ENCODE data around the gene FGA.

FGA gene

GRCh38 chr4:154618708-154619315 is 28.3 kb upstream of the FGA start:
- H3K36me3 ChIP-seq = no peaks in the 10 kb centered on the region
- peak; percentile 76 for DNase-seq
- peaks cover 8% of the 10 kb centered on the region for H3K27me3 ChIP-seq (ENCODE audit: insufficient read depth, low read depth, severe bottlenecking)
- no peak overlapping the region for H3K4me3 ChIP-seq (ENCODE audit: low read depth, low read length)
- TF ChIP-seq CTCF (IDR thresholded peaks at IDR 0.05; ENCODE audit: low read depth, low read length) = peak; percentile 79
- no peaks in the 10 kb centered on the region for H3K9me3 ChIP-seq (ENCODE audit: severe bottlenecking)
- H3K27ac ChIP-seq = no peak overlapping the region

- Histone ChIP-seq H3K27ac (no peak overlapping the region), H3K9me3 (ENCODE audit: severe bottlenecking) (no peaks in the 10 kb centered on the region), H3K36me3 (no peaks in the 10 kb centered on the region), H3K4me3 (ENCODE audit: low read depth, low read length) (no peak overlapping the region), H3K27me3 (ENCODE audit: insufficient read depth, low read depth, severe bottlenecking) (peaks cover 8% of the 10 kb centered on the region)
- no peak for TF ChIP-seq CTCF (IDR thresholded peaks at IDR 0.05; ENCODE audit: low read depth, low read length)
- DNase-seq = no peak
These were observed 27.3 kb upstream of the FGA start for GRCh38 chr4:154617820-154618317.

- no peak for TF ChIP-seq CTCF (IDR thresholded peaks at IDR 0.05; ENCODE audit: low read depth, low read length)
These were observed 26.2 kb upstream of the FGA start for GRCh38 chr4:154616731-154617130.

GRCh38 chr4:154616287-154616686 is 25.7 kb upstream of the FGA start:
- Histone ChIP-seq H3K27ac (no peak overlapping the region), H3K9me3 (ENCODE audit: severe bottlenecking) (no peaks in the 10 kb centered on the region), H3K4me3 (ENCODE audit: low read depth, low read length) (no peak overlapping the region), H3K36me3 (no peaks in the 10 kb centered on the region), H3K27me3 (ENCODE audit: insufficient read depth, low read depth, severe bottlenecking) (peaks cover 8% of the 10 kb centered on the region)
- TF ChIP-seq CTCF (IDR thresholded peaks at IDR 0.05; ENCODE audit: low read depth, low read length) = no peak
- no peak for DNase-seq

More at GRCh38 chr4:154616731-154617130, 26.2 kb upstream of the FGA start:
- Histone ChIP-seq H3K36me3 (no peaks in the 10 kb centered on the region), H3K27ac (no peak overlapping the region), H3K9me3 (ENCODE audit: severe bottlenecking) (no peaks in the 10 kb centered on the region), H3K27me3 (ENCODE audit: insufficient read depth, low read depth, severe bottlenecking) (peaks cover 8% of the 10 kb centered on the region), H3K4me3 (ENCODE audit: low read depth, low read length) (no peak overlapping the region)
- no peak for DNase-seq

- Histone ChIP-seq H3K4me3 (ENCODE audit: low read depth, low read length) (no peak overlapping the region), H3K9me3 (ENCODE audit: severe bottlenecking) (no peaks in the 10 kb centered on the region), H3K27ac (no peak overlapping the region), H3K27me3 (ENCODE audit: insufficient read depth, low read depth, severe bottlenecking) (no peaks in the 10 kb centered on the region), H3K36me3 (no peaks in the 10 kb centered on the region)
- no peak for DNase-seq
- TF ChIP-seq CTCF (IDR thresholded peaks at IDR 0.05; ENCODE audit: low read depth, low read length) = no peak
These were observed 24.7 kb upstream of the FGA start for GRCh38 chr4:154615211-154615610.

- Histone ChIP-seq H3K27ac (no peak overlapping the region), H3K9me3 (ENCODE audit: severe bottlenecking) (no peaks in the 10 kb centered on the region), H3K4me3 (ENCODE audit: low read depth, low read length) (no peak overlapping the region), H3K36me3 (no peaks in the 10 kb centered on the region), H3K27me3 (ENCODE audit: insufficient read depth, low read depth, severe bottlenecking) (no peaks in the 10 kb centered on the region)
- no peak for TF ChIP-seq CTCF (IDR thresholded peaks at IDR 0.05; ENCODE audit: low read depth, low read length)
- DNase-seq = no peak
These were observed 23.8 kb upstream of the FGA start for GRCh38 chr4:154614306-154614705.
